ENCODE data around the gene PCBD2.

- no peak for TF ChIP-seq CTCF (conservative IDR thresholded peaks at IDR 0.05; ENCODE audit: low read depth, low read length)
- TF ChIP-seq USF2 (IDR thresholded peaks at IDR 0.05; ENCODE audit: low read depth, low read length), result no peak
- TF ChIP-seq POLR2A (IDR thresholded peaks at IDR 0.05; ENCODE audit: low read depth, low read length), result no peak
These were observed 12.0 kb upstream of the PCBD2 start for GRCh38 chr5:134892926-134893325.

Data from IMR-90 (cell line).